Kidney glomerular epithelial cell (primary cell): ENCODE measurements around the gene NDRG2.
"Not testable (repeated sequence)": the region's sequence is repeated elsewhere in the genome, so short reads cannot be mapped to it uniquely, and the experiment has no call there.

ENCODE experiments used
- DNase-seq: peaks from one replicate; lab custom pipeline; 2025; lab: John Stamatoyannopoulos, UW

NDRG2 gene

GRCh38 chr14:21003788-21004346 is 21.0 kb downstream of the NDRG2 start:
- DNase-seq: no peak

GRCh38 chr14:21001218-21001617 is 23.6 kb downstream of the NDRG2 start:
- DNase-seq: no peak

GRCh38 chr14:20999591-20999990 is 25.3 kb downstream of the NDRG2 start:
- no peak for DNase-seq

GRCh38 chr14:20998674-20999366 is 26.0 kb downstream of the NDRG2 start, which contains the start of gene SLC39A2:
TSS of gene SLC39A2 (plus strand) at chr14:20999293. CDS start at chr14:20999447, 154 bp downstream.
- no peak for DNase-seq

GRCh38 chr14:20998139-20998538 is 26.7 kb downstream of the NDRG2 start:
- no peak for DNase-seq

GRCh38 chr14:20997564-20997963 is 27.3 kb downstream of the NDRG2 start:
- no peak for DNase-seq

- no peak for DNase-seq
Measured at GRCh38 chr14:20997115-20997514, 27.7 kb downstream of the NDRG2 start.

GRCh38 chr14:20996521-20996920 is 28.3 kb downstream of the NDRG2 start:
- DNase-seq: no peak

GRCh38 chr14:20989787-20990600 is 34.9 kb downstream of the NDRG2 start, which contains the start of gene METTL17:
TSS of gene METTL17 (plus strand) at chr14:20989980. CDS start at chr14:20990003, 23 bp downstream.
- DNase-seq: peak; percentile 97

GRCh38 chr14:20989471-20989786 is 35.4 kb downstream of the NDRG2 start:
- no peak for DNase-seq

GRCh38 chr14:20988717-20989470 is 36.0 kb downstream of the NDRG2 start:
- no peak for DNase-seq

GRCh38 chr14:20986811-20987210 is 38.0 kb downstream of the NDRG2 start:
- peak; percentile 89 for DNase-seq

GRCh38 chr14:20985650-20986049 is 39.2 kb downstream of the NDRG2 start:
- DNase-seq: not testable (repeated sequence)

GRCh38 chr14:20982646-20983369 is 42.1 kb downstream of the NDRG2 start:
- no peak for DNase-seq

- DNase-seq: no peak
Measured at GRCh38 chr14:20980906-20981305, 44.0 kb downstream of the NDRG2 start.

- DNase-seq: no peak
Measured at GRCh38 chr14:20978687-20979086, 46.2 kb downstream of the NDRG2 start.

- peak; percentile 16 for DNase-seq
Measured at GRCh38 chr14:20976291-20976690, 48.6 kb downstream of the NDRG2 start.

GRCh38 chr14:20973501-20973900 is 51.4 kb downstream of the NDRG2 start:
- DNase-seq: no peak

- no peak for DNase-seq
Measured at GRCh38 chr14:20971705-20972021, 53.2 kb downstream of the NDRG2 start.

- DNase-seq: peak; percentile 63
Measured at GRCh38 chr14:20970983-20971704, 53.7 kb downstream of the NDRG2 start.

GRCh38 chr14:20970647-20970982 is 54.2 kb downstream of the NDRG2 start:
- no peak for DNase-seq
